ENCODE data around the gene DCXR. TPM values are rescaled to one million over a fixed set of nuclear protein-coding genes. Genes with fewer than 3 reads are reported as not detected.

Gene DCXR
- total and polyA plus RNA-seq, 2 of the 13 experiments (the other 11 are each of a cell fraction or from before 2014, with no cell fraction given) = 287 to 311 TPM

- TF ChIP-seq, protein P1, sequence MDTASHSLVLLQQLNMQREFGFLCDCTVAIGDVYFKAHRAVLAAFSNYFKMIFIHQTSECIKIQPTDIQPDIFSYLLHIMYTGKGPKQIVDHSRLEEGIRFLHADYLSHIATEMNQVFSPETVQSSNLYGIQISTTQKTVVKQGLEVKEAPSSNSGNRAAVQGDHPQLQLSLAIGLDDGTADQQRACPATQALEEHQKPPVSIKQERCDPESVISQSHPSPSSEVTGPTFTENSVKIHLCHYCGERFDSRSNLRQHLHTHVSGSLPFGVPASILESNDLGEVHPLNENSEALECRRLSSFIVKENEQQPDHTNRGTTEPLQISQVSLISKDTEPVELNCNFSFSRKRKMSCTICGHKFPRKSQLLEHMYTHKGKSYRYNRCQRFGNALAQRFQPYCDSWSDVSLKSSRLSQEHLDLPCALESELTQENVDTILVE (CRISPR knock-in tag; IDR thresholded peaks at IDR 0.05) = peak; percentile 40; the same call in 1 of the 2 replicates
- TF ChIP-seq FOXP1 (IDR thresholded peaks at IDR 0.05) (no peak), FOXP1 (CRISPR knock-in tag; IDR thresholded peaks at IDR 0.05) (peak; percentile 37; the same call in 1 of the 2 replicates), SNRNP70 (IDR thresholded peaks at IDR 0.05; ENCODE audit: low read depth, low read length) (no peak), JUN (CRISPR knock-in tag; IDR thresholded peaks at IDR 0.05) (no peak), ZSCAN12 (CRISPR knock-in tag; IDR thresholded peaks at IDR 0.05) (0 out of 2 replicates have a peak, but pooled peaks have one; percentile 31), RARG (CRISPR knock-in tag; IDR thresholded peaks at IDR 0.05; ENCODE audit: low read depth) (no peak), POLR2A (IDR thresholded peaks at IDR 0.05; ENCODE audit: insufficient read depth in 1 of 2, low read depth in 2 of 2, low read length in 2 of 2) (0 out of 4 replicates have a peak, but pooled peaks of 1 of the 2 experiments have one; percentile 18), ETS1 (CRISPR knock-in tag; IDR thresholded peaks at IDR 0.05) (no peak), ZNF7 (CRISPR knock-in tag; IDR thresholded peaks at IDR 0.05) (no peak), SYNCRIP (IDR thresholded peaks at IDR 0.05; ENCODE audit: insufficient read depth, low read depth, low read length) (no peak), SRF (IDR thresholded peaks at IDR 0.05; ENCODE audit: low read depth, low read length) (no peak), NBN (conservative IDR thresholded peaks at IDR 0.05) (no peak), HCFC1 (IDR thresholded peaks at IDR 0.05; ENCODE audit: low read depth, low read length) (no peak), PLRG1 (conservative IDR thresholded peaks at IDR 0.05) (no peak), KDM2A (CRISPR knock-in tag; IDR thresholded peaks at IDR 0.05; ENCODE audit: borderline replicate concordance, low read depth) (no peak), TIGD3 (CRISPR knock-in tag; IDR thresholded peaks at IDR 0.05; ENCODE audit: borderline replicate concordance) (no peak), ZNF10 (CRISPR knock-in tag; IDR thresholded peaks at IDR 0.05; ENCODE audit: borderline replicate concordance, low read depth) (no peak), REPIN1 (CRISPR knock-in tag; IDR thresholded peaks at IDR 0.05; ENCODE audit: borderline replicate concordance, low read depth) (no peak), ZKSCAN5 (CRISPR knock-in tag; IDR thresholded peaks at IDR 0.05) (no peak), MLXIP (CRISPR knock-in tag; IDR thresholded peaks at IDR 0.05; ENCODE audit: borderline replicate concordance) (no peak), ARNT (IDR thresholded peaks at IDR 0.05) (no peak), MED8 (CRISPR knock-in tag; IDR thresholded peaks at IDR 0.05; ENCODE audit: insufficient replicate concordance) (peak; percentile 52)
- TF ChIP-seq, protein P2, sequence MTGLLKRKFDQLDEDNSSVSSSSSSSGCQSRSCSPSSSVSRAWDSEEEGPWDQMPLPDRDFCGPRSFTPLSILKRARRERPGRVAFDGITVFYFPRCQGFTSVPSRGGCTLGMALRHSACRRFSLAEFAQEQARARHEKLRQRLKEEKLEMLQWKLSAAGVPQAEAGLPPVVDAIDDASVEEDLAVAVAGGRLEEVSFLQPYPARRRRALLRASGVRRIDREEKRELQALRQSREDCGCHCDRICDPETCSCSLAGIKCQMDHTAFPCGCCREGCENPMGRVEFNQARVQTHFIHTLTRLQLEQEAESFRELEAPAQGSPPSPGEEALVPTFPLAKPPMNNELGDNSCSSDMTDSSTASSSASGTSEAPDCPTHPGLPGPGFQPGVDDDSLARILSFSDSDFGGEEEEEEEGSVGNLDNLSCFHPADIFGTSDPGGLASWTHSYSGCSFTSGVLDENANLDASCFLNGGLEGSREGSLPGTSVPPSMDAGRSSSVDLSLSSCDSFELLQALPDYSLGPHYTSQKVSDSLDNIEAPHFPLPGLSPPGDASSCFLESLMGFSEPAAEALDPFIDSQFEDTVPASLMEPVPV (CRISPR knock-in tag; IDR thresholded peaks at IDR 0.05) = no peak
- TF ChIP-seq, protein P3, sequence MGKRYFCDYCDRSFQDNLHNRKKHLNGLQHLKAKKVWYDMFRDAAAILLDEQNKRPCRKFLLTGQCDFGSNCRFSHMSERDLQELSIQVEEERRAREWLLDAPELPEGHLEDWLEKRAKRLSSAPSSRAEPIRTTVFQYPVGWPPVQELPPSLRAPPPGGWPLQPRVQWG (CRISPR knock-in tag; IDR thresholded peaks at IDR 0.05; ENCODE audit: borderline replicate concordance, low read depth) = no peak
Observed at GRCh38 chr17:81999587-81999975, 37.9 kb downstream of the DCXR start (continued).
